Measurements from ENCODE around the gene AHI1.
A peak's percentile ranks its signal among the peaks of the same experiment; 100 is the strongest.

Gene AHI1

DNA sequence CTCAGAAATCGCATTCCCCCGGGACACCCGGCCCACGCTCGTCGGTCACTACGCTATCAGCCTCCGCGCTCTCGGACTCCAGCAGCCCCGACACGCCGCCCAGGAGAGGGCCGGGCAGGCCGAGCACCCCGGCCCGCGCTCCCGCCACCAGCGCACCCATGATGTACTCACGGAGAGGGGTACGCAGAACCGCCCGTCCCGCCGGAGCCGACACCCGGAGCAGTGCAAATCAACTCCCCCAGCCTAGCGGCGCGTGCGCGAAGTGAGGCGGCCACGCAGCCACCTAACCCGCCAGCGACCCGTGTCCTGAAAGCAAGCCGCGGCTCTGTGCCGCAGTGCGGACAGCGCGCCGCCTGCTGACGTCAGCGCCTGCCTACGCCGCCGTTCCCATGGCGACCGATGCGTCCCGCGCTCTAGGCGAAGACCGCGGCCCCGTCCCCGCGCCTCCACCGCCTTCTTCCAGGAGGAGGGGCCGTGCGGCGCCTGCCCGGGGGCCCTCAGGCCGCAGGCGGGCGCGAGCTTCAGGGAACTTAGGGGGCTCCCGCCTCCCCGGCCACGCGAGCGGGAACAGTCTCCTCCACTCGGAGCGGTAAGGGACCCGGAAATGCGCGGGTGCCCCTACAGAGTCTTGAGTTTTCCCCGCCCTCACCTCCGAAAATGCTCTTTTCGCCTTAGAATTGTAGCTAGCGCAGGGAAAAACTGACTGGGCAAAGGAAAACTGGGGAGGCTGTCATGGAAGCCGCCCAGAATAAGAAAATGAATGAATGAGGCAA is at the start of gene AHI1:
TSS of gene AHI1 (minus strand) at position 329 of the 773 bp plus-strand sequence. CDS start 5,503 bp downstream, outside the sequence.
- POLR2A ChIA-PET: interaction anchor here (0.6 to 1.6 kb wide), 4 partner anchors 19 to 792 kb away, joined by 3 to 10 read pairs (median 3); partner anchors contain the start of genes BCLAF1 and MTFR2
- H3K4me3 ChIP-seq (ENCODE audit: low read depth, low read length): peak within 1 kb of the TSS; percentile 91
- no peak for TF ChIP-seq KLF1 (tag by site-specific recombination; IDR thresholded peaks at IDR 0.05)
- TF ChIP-seq GLIS1 (tag by site-specific recombination; IDR thresholded peaks at IDR 0.05): peak; percentile 65
- TF ChIP-seq ZNF473 (tag by site-specific recombination; IDR thresholded peaks at IDR 0.05): no peak
- TF ChIP-seq ZNF214 (tag by site-specific recombination; IDR thresholded peaks at IDR 0.05; ENCODE audit: borderline replicate concordance): no peak
- no peak for TF ChIP-seq ZNF704 (tag by site-specific recombination; IDR thresholded peaks at IDR 0.05)
- TF ChIP-seq OSR2 (tag by site-specific recombination; IDR thresholded peaks at IDR 0.05): no peak
- TF ChIP-seq, protein P1, sequence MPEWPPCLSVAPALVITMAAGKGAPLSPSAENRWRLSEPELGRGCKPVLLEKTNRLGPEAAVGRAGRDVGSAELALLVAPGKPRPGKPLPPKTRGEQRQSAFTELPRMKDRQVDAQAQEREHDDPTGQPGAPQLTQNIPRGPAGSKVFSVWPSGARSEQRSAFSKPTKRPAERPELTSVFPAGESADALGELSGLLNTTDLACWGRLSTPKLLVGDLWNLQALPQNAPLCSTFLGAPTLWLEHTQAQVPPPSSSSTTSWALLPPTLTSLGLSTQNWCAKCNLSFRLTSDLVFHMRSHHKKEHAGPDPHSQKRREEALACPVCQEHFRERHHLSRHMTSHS (tag by site-specific recombination; IDR thresholded peaks at IDR 0.05): 0 out of 2 replicates have a peak, but pooled peaks have one; percentile 48
- no peak for TF ChIP-seq ZNF18 (tag by site-specific recombination; IDR thresholded peaks at IDR 0.05)
- no peak for TF ChIP-seq ZNF701 (tag by site-specific recombination; IDR thresholded peaks at IDR 0.05)
- TF ChIP-seq, protein P2, sequence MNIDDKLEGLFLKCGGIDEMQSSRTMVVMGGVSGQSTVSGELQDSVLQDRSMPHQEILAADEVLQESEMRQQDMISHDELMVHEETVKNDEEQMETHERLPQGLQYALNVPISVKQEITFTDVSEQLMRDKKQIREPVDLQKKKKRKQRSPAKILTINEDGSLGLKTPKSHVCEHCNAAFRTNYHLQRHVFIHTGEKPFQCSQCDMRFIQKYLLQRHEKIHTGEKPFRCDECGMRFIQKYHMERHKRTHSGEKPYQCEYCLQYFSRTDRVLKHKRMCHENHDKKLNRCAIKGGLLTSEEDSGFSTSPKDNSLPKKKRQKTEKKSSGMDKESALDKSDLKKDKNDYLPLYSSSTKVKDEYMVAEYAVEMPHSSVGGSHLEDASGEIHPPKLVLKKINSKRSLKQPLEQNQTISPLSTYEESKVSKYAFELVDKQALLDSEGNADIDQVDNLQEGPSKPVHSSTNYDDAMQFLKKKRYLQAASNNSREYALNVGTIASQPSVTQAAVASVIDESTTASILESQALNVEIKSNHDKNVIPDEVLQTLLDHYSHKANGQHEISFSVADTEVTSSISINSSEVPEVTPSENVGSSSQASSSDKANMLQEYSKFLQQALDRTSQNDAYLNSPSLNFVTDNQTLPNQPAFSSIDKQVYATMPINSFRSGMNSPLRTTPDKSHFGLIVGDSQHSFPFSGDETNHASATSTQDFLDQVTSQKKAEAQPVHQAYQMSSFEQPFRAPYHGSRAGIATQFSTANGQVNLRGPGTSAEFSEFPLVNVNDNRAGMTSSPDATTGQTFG (tag by site-specific recombination; IDR thresholded peaks at IDR 0.05; ENCODE audit: borderline replicate concordance): no peak
- no peak for TF ChIP-seq ZNF112 (tag by site-specific recombination; IDR thresholded peaks at IDR 0.05)
- TF ChIP-seq ZNF248 (tag by site-specific recombination; IDR thresholded peaks at IDR 0.05): no peak
- no peak for TF ChIP-seq ZNF132 (tag by site-specific recombination; IDR thresholded peaks at IDR 0.05; ENCODE audit: borderline replicate concordance)
- no peak for TF ChIP-seq ZNF626 (tag by site-specific recombination; IDR thresholded peaks at IDR 0.05)
- TF ChIP-seq, protein P3, sequence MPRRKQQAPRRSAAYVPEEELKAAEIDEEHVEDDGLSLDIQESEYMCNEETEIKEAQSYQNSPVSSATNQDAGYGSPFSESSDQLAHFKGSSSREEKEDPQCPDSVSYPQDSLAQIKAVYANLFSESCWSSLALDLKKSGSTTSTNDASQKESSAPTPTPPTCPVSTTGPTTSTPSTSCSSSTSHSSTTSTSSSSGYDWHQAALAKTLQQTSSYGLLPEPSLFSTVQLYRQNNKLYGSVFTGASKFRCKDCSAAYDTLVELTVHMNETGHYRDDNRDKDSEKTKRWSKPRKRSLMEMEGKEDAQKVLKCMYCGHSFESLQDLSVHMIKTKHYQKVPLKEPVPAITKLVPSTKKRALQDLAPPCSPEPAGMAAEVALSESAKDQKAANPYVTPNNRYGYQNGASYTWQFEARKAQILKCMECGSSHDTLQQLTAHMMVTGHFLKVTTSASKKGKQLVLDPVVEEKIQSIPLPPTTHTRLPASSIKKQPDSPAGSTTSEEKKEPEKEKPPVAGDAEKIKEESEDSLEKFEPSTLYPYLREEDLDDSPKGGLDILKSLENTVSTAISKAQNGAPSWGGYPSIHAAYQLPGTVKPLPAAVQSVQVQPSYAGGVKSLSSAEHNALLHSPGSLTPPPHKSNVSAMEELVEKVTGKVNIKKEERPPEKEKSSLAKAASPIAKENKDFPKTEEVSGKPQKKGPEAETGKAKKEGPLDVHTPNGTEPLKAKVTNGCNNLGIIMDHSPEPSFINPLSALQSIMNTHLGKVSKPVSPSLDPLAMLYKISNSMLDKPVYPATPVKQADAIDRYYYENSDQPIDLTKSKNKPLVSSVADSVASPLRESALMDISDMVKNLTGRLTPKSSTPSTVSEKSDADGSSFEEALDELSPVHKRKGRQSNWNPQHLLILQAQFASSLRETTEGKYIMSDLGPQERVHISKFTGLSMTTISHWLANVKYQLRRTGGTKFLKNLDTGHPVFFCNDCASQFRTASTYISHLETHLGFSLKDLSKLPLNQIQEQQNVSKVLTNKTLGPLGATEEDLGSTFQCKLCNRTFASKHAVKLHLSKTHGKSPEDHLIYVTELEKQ (tag by site-specific recombination; IDR thresholded peaks at IDR 0.05; ENCODE audit: borderline replicate concordance): no peak
- TF ChIP-seq, protein P4, sequence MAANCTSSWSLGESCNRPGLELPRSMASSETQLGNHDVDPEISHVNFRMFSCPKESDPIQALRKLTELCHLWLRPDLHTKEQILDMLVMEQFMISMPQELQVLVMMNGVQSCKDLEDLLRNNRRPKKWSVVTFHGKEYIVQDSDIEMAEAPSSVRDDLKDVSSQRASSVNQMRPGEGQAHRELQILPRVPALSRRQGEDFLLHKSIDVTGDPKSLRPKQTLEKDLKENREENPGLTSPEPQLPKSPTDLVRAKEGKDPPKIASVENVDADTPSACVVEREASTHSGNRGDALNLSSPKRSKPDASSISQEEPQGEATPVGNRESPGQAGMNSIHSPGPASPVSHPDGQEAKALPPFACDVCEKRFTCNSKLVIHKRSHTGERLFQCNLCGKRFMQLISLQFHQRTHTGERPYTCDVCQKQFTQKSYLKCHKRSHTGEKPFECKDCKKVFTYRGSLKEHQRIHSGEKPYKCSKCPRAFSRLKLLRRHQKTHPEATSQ (tag by site-specific recombination; IDR thresholded peaks at IDR 0.05): peak; percentile 75; the same call in 1 of the 2 replicates
- TF ChIP-seq, protein P5, sequence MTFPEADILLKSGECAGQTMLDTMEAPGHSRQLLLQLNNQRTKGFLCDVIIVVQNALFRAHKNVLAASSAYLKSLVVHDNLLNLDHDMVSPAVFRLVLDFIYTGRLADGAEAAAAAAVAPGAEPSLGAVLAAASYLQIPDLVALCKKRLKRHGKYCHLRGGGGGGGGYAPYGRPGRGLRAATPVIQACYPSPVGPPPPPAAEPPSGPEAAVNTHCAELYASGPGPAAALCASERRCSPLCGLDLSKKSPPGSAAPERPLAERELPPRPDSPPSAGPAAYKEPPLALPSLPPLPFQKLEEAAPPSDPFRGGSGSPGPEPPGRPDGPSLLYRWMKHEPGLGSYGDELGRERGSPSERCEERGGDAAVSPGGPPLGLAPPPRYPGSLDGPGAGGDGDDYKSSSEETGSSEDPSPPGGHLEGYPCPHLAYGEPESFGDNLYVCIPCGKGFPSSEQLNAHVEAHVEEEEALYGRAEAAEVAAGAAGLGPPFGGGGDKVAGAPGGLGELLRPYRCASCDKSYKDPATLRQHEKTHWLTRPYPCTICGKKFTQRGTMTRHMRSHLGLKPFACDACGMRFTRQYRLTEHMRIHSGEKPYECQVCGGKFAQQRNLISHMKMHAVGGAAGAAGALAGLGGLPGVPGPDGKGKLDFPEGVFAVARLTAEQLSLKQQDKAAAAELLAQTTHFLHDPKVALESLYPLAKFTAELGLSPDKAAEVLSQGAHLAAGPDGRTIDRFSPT (tag by site-specific recombination; IDR thresholded peaks at IDR 0.05): peak; percentile 94
- TF ChIP-seq, protein P6, sequence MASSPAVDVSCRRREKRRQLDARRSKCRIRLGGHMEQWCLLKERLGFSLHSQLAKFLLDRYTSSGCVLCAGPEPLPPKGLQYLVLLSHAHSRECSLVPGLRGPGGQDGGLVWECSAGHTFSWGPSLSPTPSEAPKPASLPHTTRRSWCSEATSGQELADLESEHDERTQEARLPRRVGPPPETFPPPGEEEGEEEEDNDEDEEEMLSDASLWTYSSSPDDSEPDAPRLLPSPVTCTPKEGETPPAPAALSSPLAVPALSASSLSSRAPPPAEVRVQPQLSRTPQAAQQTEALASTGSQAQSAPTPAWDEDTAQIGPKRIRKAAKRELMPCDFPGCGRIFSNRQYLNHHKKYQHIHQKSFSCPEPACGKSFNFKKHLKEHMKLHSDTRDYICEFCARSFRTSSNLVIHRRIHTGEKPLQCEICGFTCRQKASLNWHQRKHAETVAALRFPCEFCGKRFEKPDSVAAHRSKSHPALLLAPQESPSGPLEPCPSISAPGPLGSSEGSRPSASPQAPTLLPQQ (tag by site-specific recombination; IDR thresholded peaks at IDR 0.05): peak; percentile 55; the same call in 1 of the 2 replicates
- TF ChIP-seq, protein P7, sequence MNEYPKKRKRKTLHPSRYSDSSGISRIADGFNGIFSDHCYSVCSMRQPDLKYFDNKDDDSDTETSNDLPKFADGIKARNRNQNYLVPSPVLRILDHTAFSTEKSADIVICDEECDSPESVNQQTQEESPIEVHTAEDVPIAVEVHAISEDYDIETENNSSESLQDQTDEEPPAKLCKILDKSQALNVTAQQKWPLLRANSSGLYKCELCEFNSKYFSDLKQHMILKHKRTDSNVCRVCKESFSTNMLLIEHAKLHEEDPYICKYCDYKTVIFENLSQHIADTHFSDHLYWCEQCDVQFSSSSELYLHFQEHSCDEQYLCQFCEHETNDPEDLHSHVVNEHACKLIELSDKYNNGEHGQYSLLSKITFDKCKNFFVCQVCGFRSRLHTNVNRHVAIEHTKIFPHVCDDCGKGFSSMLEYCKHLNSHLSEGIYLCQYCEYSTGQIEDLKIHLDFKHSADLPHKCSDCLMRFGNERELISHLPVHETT (tag by site-specific recombination; IDR thresholded peaks at IDR 0.05): no peak

More for the DNA sequence above, at the start of gene AHI1:
- CTCF ChIA-PET: interaction anchor here (0.6 to 2.2 kb wide), 7 partner anchors 9 to 1374 kb away, joined by 3 to 10 read pairs (median 4); partner anchors contain the start of gene ALDH8A1
- Histone ChIP-seq H3K4me1 (ENCODE audit: control insufficient read depth, insufficient read depth, low read length) (no peaks in the 10 kb centered on the region), H3K9me3 (ENCODE audit: control insufficient read depth, insufficient read depth, low read depth, low read length) (no peaks in the 10 kb centered on the region), H3K27ac (ENCODE audit: extremely low read depth, low read depth, low read length) (peak within 1 kb of the TSS; percentile 71), H3K36me3 (ENCODE audit: control insufficient read depth in 2 of 2, insufficient read depth in 1 of 2, low read length in 2 of 2) (peaks cover 0 to 28% of the 10 kb centered on the region in 2 experiments; a peak in 1 of 3 replicates)

All from HEK293 (cell line).